Fibroblast of pulmonary artery (primary cell): ENCODE measurements around the gene GSTM5.
"Not testable (repeated sequence)": the region's sequence is repeated elsewhere in the genome, so short reads cannot be mapped to it uniquely, and the experiment has no call there.

Experiments used
- DNase-seq: peaks from one replicate; pipeline ENCODE4 v3.0.0-alpha.2; 2010; ENCODE audit warnings: low read depth
- H3K4me3 ChIP-seq: replicated peaks from 2 replicates; pipeline ENCODE4 v1.5.1; 2011; ENCODE audit warnings: low read depth, mild to moderate bottlenecking, control low read depth, low read length, moderate library complexity
- CTCF ChIP-seq: IDR thresholded peaks from 2 replicates; pipeline ENCODE4 v1.5.1; 2011; ENCODE audit warnings: mild to moderate bottlenecking, control low read depth, low read length, inconsistent platforms; ENCODE audit errors: missing control alignments

GSTM5 gene

GRCh38 chr1:109762821-109763645, 51.0 kb downstream of the GSTM5 start:
- H3K4me3 ChIP-seq, result no peak overlapping the region
- no peak for TF ChIP-seq CTCF
- DNase-seq, result peak; percentile 93

- no peak for TF ChIP-seq CTCF
- no peak for DNase-seq
- no peak within 1 kb of the TSS for H3K4me3 ChIP-seq
Measured at GRCh38 chr1:109763646-109764415, 51.8 kb downstream of the GSTM5 start, which contains the start of gene EPS8L3. Gene EPS8L3 (minus strand): TSS chr1:109763923. CDS start chr1:109761749, 2,174 bp downstream.

- DNase-seq, result no peak
- TF ChIP-seq CTCF, result no peak
- no peak overlapping the region for H3K4me3 ChIP-seq
Measured at GRCh38 chr1:109764561-109765482, 52.8 kb downstream of the GSTM5 start.

- TF ChIP-seq CTCF, result no peak
- H3K4me3 ChIP-seq, result no peak overlapping the region
- no peak for DNase-seq
Measured at GRCh38 chr1:109765483-109765815, 53.4 kb downstream of the GSTM5 start.

- H3K4me3 ChIP-seq, result no peak overlapping the region
- TF ChIP-seq CTCF, result no peak
- no peak for DNase-seq
Measured at GRCh38 chr1:109765896-109766615, 54.0 kb downstream of the GSTM5 start.

GRCh38 chr1:109766991-109767636, 55.1 kb downstream of the GSTM5 start:
- not testable (repeated sequence) for DNase-seq, H3K4me3 ChIP-seq
